ENCODE measurements around the gene RNLS. TPM values are rescaled to one million over a fixed set of nuclear protein-coding genes. Genes with fewer than 3 reads are reported as not detected.

RNLS gene
- total RNA-seq, 1 experiment from 2014 or later, result not detected

GRCh38 chr10:88477343-88478085, 105.6 kb downstream of the RNLS start:
- POLR2A ChIA-PET, result no interaction called here
- Histone ChIP-seq H4K20me1 (ENCODE audit: insufficient read depth) (no peaks in the 10 kb centered on the region), H3K27ac (ENCODE audit: low read depth, low read length) (no peak overlapping the region), H3K9ac (ENCODE audit: low read length) (no peak overlapping the region), H2AFZ (ENCODE audit: low read depth, low read length, poor library complexity, severe bottlenecking) (no peak overlapping the region), H3K27me3 (ENCODE audit: insufficient read depth, low read length) (no peaks in the 10 kb centered on the region), H3K4me1 (ENCODE audit: control insufficient read depth in 1 of 2, insufficient read depth in 2 of 2, low read length in 2 of 2) (peaks cover 3 to 11% of the 10 kb centered on the region in 2 experiments; a peak in 3 of 4 replicates), H3K9me3 (ENCODE audit: control insufficient read depth in 1 of 2, insufficient read depth in 1 of 2, low read depth in 1 of 2, low read length in 2 of 2) (no peaks in the 10 kb centered on the region), H3K4me2 (ENCODE audit: low read length) (no peak overlapping the region), H3K36me3 (ENCODE audit: control insufficient read depth in 1 of 2, insufficient read depth in 2 of 2, low read length in 2 of 2) (no peaks in the 10 kb centered on the region), H3K4me3 (replicated peaks in 1 of 2; ENCODE audit: low read depth in 1 of 2, low read length in 2 of 2) (no peak overlapping the region), H3K9me2 (ENCODE audit: insufficient read depth) (no peaks in the 10 kb centered on the region; the same call in 1 of the 2 replicates), H3K79me2 (ENCODE audit: insufficient read depth, low read length) (no peaks in the 10 kb centered on the region)
- BruUV-seq (replicated peaks), result no TSS peak
- intact Hi-C loops (cut with micrococcal nuclease), result no loop called here
- no peak for DNase-seq (ENCODE audit: low read depth, low spot score)
- TF ChIP-seq ELF1 (IDR thresholded peaks at IDR 0.05; ENCODE audit: borderline replicate concordance, low read depth) (no peak), FOSL1 (IDR thresholded peaks at IDR 0.05; ENCODE audit: low read depth) (no peak), EZH2 (IDR thresholded peaks at IDR 0.05) (no peak), SIN3A (IDR thresholded peaks at IDR 0.05; ENCODE audit: low read depth) (no peak), CTCF (IDR thresholded peaks at IDR 0.05 in 2 of 3, conservative IDR thresholded peaks at IDR 0.05 in 1 of 3; ENCODE audit: borderline replicate concordance in 1 of 3, insufficient read depth in 1 of 3, low read depth in 2 of 3, low read length in 2 of 3) (no peak), JUND (IDR thresholded peaks at IDR 0.05) (no peak), POLR2AphosphoS5 (IDR thresholded peaks at IDR 0.05; ENCODE audit: low read depth, low read length) (no peak)
- ATAC-seq, result no peak
- RAD21 ChIA-PET (ENCODE audit: low non-redundant PET in 1 of 2, low total read pairs in 2 of 2, uncharacterized antibody in 2 of 2, unreplicated experiment in 2 of 2), result no interaction called here
- CTCF ChIA-PET, result no interaction called here

Data from HCT116 (cell line).